ENCODE results near the gene MAP3K9.

DNA sequence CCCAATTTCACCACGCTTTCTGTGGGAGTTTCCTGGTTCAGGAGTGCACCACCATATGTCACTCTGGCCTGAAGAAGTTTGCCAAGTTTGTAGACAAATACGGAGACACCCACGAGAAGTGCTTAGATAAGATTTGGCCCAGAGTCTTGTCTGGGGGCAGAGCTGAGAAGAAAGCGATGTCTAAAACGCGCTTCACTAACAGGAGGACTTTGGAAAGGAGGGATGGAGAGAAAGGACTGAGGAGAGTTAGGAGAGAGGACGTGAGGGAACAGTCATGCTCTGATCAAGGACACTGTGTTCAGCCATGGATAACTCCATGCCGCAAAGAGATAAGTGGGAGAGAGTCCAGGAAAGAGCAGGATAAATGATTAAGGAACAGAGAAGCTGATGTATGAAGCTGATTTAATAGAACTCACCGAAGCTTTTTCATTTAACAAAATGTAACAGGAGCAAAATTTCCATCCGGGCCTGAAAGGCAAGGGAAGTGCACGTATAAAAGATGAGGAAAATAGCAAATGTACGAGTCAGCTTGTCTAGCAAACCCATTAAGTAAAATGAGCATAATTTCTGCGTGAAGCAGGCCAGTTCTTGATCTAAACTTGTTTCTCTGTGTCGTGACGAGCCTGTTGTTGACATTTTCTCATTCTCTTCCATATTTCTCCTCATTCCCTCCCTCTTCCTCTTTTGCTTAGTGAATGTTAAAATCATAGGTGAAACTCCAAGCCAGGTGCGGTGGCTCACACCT lies 23.4 kb upstream of the MAP3K9 start:
- TF ChIP-seq CTCF (IDR thresholded peaks at IDR 0.05), result no peak
- no peak for TF ChIP-seq POLR2A (IDR thresholded peaks at IDR 0.05)
